Measurements from ENCODE around the gene UNKL.

UNKL gene

DNA sequence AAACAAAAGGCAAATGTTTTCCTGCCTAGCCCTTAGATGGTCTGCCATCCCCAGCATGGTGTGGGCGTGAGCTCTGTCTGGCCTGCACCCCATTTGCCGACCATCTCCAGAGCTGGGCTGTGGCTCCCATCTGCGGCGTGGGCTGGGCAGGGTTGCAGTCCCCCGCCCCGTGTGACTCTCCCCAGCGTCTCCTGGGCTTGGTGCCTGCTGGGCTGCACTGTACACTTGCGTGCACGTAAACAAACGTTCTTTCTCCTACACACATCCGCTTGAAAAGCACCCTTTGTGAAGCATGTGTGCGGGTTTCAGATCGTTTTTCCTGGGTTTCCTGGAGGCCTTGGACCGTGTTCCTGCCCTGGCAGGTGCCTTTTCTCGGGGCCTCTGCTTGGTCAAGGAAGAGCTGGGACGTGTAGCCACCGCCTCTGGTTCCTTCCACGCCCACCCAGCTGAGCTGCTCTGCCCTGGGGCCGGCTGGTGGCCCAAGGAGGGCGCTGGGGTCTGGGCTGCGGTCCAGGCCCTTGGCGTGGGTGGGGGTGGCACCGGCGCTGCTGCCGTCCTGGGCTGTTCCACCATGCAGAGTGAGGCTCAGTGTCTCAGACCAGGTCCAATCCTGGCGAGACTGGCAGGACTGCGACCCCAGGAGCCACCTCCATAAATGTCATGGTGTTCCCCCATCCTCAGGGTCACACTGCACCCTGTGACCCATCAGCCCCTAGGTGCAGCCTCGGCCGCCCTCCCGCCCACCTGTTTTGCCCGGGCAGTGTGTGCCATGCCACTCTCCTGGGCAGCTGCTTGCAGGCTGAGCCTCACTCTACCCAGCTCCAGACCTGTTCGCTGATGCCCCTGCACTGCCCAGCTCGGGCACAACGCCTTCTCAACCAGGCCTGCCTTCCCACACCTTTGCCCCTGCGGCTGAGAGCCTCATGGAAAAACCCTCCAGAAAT, 90.9 kb downstream of the UNKL start:
- DNase-seq: no peak

DNA sequence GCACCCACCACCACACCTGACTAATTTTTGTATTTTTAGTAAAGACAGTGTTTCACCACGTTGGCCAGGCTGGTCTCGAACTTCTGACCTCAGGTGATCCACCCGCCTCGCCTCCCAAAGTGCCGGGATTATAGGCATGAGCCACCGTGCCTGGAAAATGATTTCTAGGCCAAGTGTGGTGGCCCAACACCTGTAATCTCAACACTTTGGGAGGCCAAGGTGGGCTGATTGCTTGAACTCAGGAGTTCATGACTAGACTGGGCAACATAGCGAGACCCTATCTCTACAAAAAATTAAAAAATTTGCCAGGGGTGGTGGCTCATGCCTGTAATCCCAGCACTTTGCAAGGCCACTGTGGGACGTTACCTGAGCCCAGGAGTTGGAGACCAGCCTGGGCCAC, 92.1 kb downstream of the UNKL start:
- DNase-seq: no peak

DNA sequence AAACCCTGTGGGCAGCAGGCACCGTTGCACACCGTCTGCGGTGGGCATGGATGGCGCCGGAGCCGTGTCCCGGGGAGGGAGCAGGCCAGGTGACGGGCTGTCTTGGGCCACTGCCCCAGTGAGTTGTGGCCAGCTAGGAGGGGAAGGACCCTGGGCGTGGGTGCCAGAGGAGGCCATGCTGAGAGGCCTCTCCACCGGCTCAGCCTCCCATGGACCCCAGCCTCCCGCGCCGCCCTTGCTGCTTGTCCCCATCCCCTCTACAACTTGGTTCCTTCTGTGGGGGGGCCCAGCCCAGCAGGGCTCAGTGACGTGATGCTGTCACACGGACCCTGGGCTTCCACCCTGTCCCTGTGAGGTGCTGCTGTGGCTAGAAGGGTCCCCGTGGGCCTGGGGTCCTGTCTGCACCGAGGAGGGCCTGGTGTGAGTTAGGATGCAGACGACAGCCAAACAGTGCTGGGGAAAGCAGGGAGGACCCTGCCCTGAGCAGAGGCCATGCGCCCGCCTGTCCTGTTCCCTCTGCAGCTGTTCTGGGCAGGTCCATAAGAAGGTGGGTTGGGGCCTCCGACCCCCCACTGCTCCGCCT, 93.8 kb downstream of the UNKL start:
- DNase-seq: no peak

DNA sequence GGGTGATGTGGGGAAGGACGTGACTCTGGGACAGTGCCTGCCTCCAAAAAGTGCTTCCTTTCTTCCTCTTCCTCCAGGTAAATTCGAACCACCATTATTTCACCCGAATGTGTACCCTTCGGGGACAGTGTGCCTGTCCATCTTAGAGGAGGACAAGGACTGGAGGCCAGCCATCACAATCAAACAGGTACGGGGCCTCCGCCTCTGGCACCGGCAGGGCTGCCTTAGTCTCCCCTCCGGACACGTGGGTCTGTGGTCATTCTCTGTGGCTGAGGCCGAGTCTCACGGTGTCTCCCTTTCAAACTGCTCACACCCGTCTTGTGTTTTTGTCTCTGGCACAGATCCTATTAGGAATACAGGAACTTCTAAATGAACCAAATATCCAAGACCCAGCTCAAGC, 94.4 kb downstream of the UNKL start:
- no peak for DNase-seq

DNA sequence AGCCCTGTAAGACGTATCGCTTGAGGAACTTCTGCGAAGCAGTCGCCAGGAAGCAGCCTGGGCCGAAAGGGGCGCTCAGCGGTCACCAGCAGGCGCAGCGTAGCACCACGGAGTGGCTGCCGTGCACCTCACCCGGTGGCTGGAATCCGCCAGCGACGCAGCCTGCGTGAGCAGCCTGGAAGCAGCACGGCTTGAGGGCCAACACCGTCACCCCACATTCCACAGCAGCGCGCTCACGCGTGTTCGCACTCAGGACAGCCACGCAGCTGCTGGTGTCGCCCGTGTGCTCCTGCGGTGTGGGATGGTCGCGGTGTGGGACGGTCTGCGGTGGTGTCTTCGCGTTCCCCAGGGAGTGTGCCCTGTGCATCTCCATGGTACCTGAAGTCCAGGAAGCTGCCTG, 95.5 kb downstream of the UNKL start:
- no peak for DNase-seq

DNA sequence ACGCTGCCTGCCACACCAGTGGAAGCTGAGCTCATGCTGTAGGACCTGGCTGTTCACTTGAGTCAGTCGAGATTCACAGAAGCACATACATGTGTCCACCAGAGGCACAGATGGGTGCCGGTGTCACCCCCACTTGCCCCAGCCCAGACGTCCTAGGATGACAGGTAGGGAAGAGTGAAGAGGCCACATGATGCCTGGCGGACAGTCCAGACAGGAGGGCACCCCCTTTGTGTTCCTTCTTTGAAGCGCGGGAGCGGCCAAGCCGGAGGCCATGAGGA, 96.3 kb downstream of the UNKL start:
- DNase-seq: no peak

DNA sequence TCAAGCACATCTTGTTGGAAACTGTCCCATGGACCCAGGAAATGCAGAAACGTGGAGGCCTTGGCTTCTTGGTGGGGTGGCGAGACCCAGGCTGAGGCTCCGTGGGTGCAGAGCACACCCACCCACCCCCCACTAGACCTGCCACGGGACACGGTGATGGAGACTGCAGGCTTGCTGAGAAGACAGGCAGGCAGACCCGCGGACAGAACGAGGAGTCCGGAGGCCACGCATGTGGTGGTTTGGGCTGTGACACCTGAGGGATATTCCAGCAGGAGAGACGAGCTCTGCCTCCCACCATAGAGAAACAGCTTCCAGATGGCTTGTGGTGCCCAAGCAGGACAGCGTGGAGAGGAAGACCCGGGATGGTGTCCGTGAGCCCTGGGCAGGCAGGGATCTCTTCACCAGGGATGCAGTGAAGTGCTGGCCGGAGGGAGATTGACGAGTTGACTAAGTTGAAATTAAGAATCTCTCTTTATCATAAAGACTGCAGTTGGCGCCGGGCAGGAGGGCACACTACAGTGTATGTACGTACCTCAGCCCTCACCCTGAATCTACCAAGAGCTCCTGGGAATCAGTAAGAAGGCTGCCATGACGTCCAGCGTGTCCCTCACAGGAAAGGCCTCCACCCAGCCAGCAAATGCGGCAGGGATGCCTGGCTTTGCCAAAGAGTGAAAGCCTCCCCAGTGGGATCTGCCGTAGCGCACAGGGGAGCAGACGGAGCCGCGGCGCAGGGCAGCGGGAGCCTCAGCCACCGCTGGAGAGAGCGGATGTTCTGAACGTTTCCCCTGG, 96.8 kb downstream of the UNKL start:
- DNase-seq: no peak

DNA sequence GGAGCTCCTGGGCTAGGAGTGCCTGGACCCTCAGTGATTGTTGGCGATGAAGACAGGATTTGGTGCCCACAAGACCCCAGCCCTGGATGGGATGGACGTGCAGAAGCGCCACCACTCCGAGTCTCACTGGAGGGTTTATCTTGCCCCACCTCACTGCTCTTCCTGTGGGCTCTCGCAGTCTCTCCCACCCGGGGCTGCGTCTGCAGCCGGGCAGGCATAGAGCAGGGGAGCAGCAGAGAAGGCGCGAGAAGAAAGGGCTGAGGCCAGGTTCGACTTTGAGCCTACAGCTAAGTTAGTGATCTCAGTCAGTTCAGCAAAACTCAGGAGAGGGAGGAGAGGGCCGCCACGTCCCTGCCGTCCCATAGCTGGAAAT, 98.5 kb downstream of the UNKL start:
- DNase-seq: no peak

DNA sequence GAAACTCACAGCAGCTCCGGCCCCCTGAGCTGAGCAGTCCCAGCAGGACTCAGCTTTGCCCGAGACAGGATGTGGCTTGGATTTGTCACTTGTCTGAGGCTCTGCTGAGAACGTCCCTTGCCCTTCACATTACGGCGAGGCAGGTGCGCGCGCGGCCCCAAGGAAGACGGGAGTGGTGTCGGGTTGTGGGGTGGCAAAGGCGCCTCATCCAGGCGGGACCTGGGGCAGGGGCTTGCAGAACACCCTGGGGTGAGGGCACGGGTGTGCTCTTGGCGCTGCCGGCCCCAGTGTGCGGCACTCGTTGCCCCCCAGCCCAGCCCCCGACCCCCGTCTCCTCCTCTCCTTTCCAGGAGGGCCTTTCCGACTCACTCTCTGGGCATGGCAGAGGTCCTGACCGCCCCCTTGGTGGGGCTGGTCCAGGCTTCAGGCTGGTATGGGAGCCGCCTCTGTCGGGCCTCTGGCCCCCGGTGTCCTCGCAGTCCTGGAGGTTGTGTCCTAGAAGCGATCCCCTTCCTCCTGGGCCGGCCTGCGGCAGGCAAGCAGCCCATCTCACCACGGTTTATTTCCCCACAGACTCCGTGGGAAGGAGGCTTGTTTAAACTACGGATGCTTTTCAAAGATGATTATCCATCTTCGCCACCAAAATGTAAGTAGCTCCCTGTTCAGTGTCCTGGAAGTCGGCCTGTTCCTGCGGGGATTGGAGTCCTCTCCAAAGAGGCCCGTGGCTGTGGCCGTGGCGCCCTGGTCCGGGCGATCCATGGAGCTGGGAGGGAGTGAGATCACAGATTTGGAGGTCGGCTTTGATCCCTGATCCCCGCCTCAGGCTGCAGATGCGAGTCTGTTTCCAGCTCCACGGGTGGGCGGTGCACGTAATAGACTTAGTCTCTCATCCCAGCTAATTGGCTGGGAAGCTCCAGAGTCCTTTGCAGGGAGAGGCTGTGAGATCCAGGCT, 99.1 kb downstream of the UNKL start:
- no peak for DNase-seq

DNA sequence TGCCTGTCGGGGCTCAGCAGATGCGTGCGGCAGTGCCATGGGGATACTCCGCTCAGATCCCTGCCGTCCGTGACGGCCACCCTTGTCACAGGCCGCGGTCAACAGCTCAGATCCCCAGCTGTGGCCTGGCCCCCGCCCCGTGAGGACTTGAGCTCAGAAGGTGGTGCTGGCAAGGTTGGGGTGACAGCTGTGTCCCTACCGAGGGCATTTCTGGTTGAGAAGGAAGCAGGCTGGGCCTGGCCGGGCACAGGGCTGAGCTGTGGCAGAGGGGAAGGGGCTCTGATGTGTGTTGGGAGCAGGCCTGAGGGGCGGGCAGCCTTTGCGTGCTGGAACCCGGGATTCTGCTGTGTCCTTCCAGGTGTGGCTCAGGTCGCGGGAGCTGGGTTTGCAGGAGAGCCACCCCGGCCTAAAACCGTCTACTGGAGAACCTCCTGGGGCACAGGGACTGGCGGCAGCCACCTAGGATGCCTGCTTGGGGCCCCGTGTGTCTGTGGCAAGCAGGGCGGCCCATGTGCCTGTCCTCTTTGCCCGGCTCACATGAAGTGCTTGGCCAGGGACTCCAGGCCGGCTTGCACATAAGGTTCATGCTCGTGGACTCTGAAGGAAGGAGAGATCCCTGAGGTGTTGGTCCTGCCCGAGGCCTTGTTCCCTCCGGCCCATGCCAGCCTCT, 100.0 kb downstream of the UNKL start:
- no peak for DNase-seq

DNA sequence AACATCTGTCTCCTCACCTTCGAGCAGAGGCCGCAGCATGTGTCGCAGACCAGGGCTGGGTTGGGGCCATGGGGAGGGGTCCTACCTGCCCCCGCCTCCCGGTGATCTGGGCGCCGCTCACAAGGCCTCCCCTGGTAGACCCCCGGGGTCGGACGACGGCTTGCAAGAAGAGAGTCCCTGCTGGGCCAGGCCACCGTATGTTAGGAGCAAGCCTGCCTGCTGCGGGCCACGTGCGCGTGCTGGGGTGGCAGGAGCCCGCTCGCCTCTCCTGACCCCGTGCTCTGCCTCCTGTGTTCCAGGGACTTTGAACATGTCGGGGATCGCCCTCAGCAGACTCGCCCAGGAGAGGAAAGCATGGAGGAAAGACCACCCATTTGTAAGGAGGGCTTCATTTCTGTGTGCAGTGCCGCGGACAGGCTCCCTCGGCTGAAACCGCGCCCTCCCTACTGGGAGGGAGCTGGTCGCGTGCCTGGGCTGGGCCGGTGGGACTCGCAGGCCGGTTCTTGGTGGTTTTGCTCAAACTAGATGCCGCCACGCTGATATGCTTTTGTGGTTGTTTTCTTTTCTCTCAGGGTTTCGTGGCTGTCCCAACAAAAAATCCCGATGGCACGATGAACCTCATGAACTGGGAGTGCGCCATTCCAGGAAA, 100.7 kb downstream of the UNKL start:
- no peak for DNase-seq
